ENCODE data around the gene PHLPP1. TPM values are rescaled to one million over a fixed set of nuclear protein-coding genes. Genes with fewer than 3 reads are reported as not detected.

PHLPP1 gene
- total RNA-seq, 1 donor from 2014 or later = 13.3 TPM

DNA sequence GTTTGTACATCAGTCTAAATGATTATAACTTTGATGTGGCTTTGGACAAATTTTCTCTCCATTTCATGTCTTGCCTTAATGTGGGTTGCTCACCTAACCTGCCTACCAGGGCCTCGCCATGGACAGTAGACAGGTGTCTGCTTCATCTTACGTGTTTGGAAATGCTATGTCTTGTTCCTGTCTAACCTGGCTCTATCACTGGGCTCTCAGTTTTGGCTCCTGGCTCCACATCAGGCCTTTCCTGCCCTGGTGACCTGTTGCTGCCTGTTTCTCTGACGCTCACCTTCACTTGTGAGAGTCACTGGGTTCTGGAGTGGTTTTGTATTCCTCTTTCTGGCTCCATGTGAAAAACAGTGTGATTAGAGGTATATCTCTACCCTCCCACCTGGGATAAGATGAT, 65.9 kb downstream of the PHLPP1 start:
- H3K27ac ChIP-seq (ENCODE audit: low read depth, low read length) = peak overlapping the region; percentile 46
- H3K27me3 ChIP-seq (ENCODE audit: insufficient read depth, low read length) = no peaks in the 10 kb centered on the region
- Mint-ChIP-seq H3K9me3 (ENCODE audit: unreplicated experiment) (no peaks in the 10 kb centered on the region), H3K4me1 (ENCODE audit: low read depth, unreplicated experiment) (peaks cover 44% of the 10 kb centered on the region), H3K4me3 (ENCODE audit: unreplicated experiment) (no peak overlapping the region), H3K36me3 (ENCODE audit: low read depth, unreplicated experiment) (no peaks in the 10 kb centered on the region), H3K27ac (ENCODE audit: unreplicated experiment) (peak overlapping the region; percentile 13), H3K27me3 (ENCODE audit: low read depth, unreplicated experiment) (no peaks in the 10 kb centered on the region)
- peaks cover 49% of the 10 kb centered on the region for H3K79me2 ChIP-seq (ENCODE audit: insufficient read depth, low read length)
- no peak overlapping the region for H3K9ac ChIP-seq (ENCODE audit: low read length)
- H3K36me3 ChIP-seq (ENCODE audit: insufficient read depth, low read length) = no peaks in the 10 kb centered on the region
- no peak overlapping the region for H3K4me3 ChIP-seq (ENCODE audit: insufficient read depth, low read depth, low read length)
- no peak for DNase-seq (ENCODE audit: low read depth)
- no peak for TF ChIP-seq EZH2 (IDR thresholded peaks at IDR 0.05; ENCODE audit: insufficient read depth, low read length)
- H4K20me1 ChIP-seq (ENCODE audit: insufficient read depth, low read length) = peaks cover 6% of the 10 kb centered on the region
- H3K9me3 ChIP-seq (ENCODE audit: insufficient read depth, low read depth, low read length) = no peaks in the 10 kb centered on the region
- no peak for FAIRE-seq
- H3K4me1 ChIP-seq (ENCODE audit: insufficient read depth, low read length) = peaks cover 17% of the 10 kb centered on the region
- H2AFZ ChIP-seq (ENCODE audit: low read depth, low read length) = no peak overlapping the region
- H3K4me2 ChIP-seq (ENCODE audit: low read length) = no peak overlapping the region

DNA sequence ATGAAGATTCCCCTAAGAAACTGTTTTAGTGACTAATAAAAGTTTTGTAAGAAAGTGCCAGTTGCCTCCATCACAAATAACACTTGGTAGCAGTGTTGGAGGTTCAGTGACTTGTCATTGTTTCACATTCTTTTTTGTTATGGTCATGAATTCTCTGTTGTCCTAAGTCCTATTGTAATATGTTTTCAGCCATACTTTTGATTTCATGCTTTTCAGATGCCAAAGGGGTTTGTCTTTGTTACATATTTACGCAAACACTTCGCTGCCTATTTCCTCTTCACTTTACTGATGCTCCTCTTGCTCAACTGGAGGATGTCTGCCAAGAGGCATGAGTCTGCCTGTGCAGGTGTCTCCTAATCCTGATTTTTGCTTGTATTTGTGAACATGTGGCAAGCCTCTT, 66.6 kb downstream of the PHLPP1 start:
- Histone ChIP-seq H3K27me3 (ENCODE audit: insufficient read depth, low read length) (no peaks in the 10 kb centered on the region), H2AFZ (ENCODE audit: low read depth, low read length) (no peak overlapping the region), H3K9ac (ENCODE audit: low read length) (peak overlapping the region; percentile 10), H3K4me1 (ENCODE audit: insufficient read depth, low read length) (peaks cover 17% of the 10 kb centered on the region), H3K79me2 (ENCODE audit: insufficient read depth, low read length) (peaks cover 49% of the 10 kb centered on the region), H3K4me2 (ENCODE audit: low read length) (peak overlapping the region; percentile 56), H3K9me3 (ENCODE audit: insufficient read depth, low read depth, low read length) (no peaks in the 10 kb centered on the region), H3K36me3 (ENCODE audit: insufficient read depth, low read length) (no peaks in the 10 kb centered on the region), H3K4me3 (ENCODE audit: insufficient read depth, low read depth, low read length) (no peak overlapping the region), H3K27ac (ENCODE audit: low read depth, low read length) (peak overlapping the region; percentile 61), H4K20me1 (ENCODE audit: insufficient read depth, low read length) (peaks cover 6% of the 10 kb centered on the region)
- Mint-ChIP-seq H3K4me3 (ENCODE audit: unreplicated experiment) (no peak overlapping the region), H3K4me1 (ENCODE audit: low read depth, unreplicated experiment) (peaks cover 46% of the 10 kb centered on the region), H3K9me3 (ENCODE audit: unreplicated experiment) (no peaks in the 10 kb centered on the region), H3K27ac (ENCODE audit: unreplicated experiment) (peak overlapping the region; percentile 13), H3K27me3 (ENCODE audit: low read depth, unreplicated experiment) (no peaks in the 10 kb centered on the region), H3K36me3 (ENCODE audit: low read depth, unreplicated experiment) (no peaks in the 10 kb centered on the region)
- peak; percentile 89 for FAIRE-seq
- TF ChIP-seq EZH2 (IDR thresholded peaks at IDR 0.05; ENCODE audit: insufficient read depth, low read length) (no peak), CTCF (IDR thresholded peaks at IDR 0.05; ENCODE audit: insufficient read depth, low read depth, low read length) (no peak)
- peak; percentile 92 for DNase-seq (ENCODE audit: low read depth)

DNA sequence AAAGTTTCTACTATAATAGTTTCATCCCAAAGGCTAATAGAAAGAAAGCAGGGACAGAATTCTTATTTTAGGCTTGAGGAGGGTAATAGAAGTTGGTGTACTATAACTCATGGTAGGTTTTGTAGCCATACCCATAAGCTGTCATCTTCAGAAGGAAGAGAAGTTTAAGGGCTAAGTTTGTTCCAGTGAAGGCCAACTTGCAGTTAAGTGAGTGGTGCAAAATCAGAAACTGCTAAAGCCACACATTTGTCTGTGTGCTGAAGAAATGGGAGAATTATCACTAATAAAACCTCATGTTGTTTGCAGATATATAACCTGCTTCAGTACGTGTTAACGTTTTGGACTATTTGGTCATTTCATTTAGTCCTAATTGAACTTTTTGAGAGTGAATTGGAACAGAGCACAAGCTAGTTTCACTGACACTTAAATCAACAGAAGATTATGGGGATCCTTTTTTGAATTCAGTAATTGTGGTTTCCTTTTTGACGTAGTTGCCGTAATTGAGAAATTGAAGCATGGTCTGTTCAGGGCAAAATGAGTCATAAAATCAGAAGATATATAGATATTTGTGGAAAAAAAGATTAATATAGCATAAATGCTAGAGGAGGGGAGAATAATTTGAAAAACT, 69.1 kb downstream of the PHLPP1 start:
- Histone ChIP-seq H2AFZ (ENCODE audit: low read depth, low read length) (no peak overlapping the region), H3K9ac (ENCODE audit: low read length) (no peak overlapping the region), H3K9me3 (ENCODE audit: insufficient read depth, low read depth, low read length) (no peaks in the 10 kb centered on the region), H3K4me3 (ENCODE audit: insufficient read depth, low read depth, low read length) (no peak overlapping the region), H3K27ac (ENCODE audit: low read depth, low read length) (no peak overlapping the region), H4K20me1 (ENCODE audit: insufficient read depth, low read length) (peaks cover 6% of the 10 kb centered on the region), H3K79me2 (ENCODE audit: insufficient read depth, low read length) (peaks cover 54% of the 10 kb centered on the region), H3K4me1 (ENCODE audit: insufficient read depth, low read length) (peaks cover 20% of the 10 kb centered on the region), H3K4me2 (ENCODE audit: low read length) (no peak overlapping the region), H3K27me3 (ENCODE audit: insufficient read depth, low read length) (no peaks in the 10 kb centered on the region), H3K36me3 (ENCODE audit: insufficient read depth, low read length) (no peaks in the 10 kb centered on the region)
- H3K27me3 Mint-ChIP-seq (ENCODE audit: low read depth, unreplicated experiment) = no peaks in the 10 kb centered on the region
- H3K9me3 Mint-ChIP-seq (ENCODE audit: unreplicated experiment) = no peaks in the 10 kb centered on the region
- no peak for TF ChIP-seq CTCF (IDR thresholded peaks at IDR 0.05; ENCODE audit: insufficient read depth, low read depth, low read length)
- no peaks in the 10 kb centered on the region for H3K36me3 Mint-ChIP-seq (ENCODE audit: low read depth, unreplicated experiment)
- DNase-seq (ENCODE audit: low read depth) (no peak), FAIRE-seq (no peak)
- peaks cover 54% of the 10 kb centered on the region for H3K4me1 Mint-ChIP-seq (ENCODE audit: low read depth, unreplicated experiment)
- H3K4me3 Mint-ChIP-seq (ENCODE audit: unreplicated experiment) = no peak overlapping the region
- peak overlapping the region; percentile 35 for H3K27ac Mint-ChIP-seq (ENCODE audit: unreplicated experiment)

Measured in astrocyte (in vitro differentiated cells and primary cell).